Fibroblast of skin of abdomen (primary cell): Measurements from ENCODE around the gene ST14.
"Not testable (repeated sequence)": the region's sequence is repeated elsewhere in the genome, so short reads cannot be mapped to it uniquely, and the experiment has no call there.

ENCODE experiments used
- DNase-seq: peaks from one replicate; pipeline ENCODE4 v3.0.0-alpha.2; 2013

ST14 gene

GRCh38 chr11:130237282-130238006 is 77.9 kb downstream of the ST14 start:
- no peak for DNase-seq

- no peak for DNase-seq
These were observed 82.1 kb downstream of the ST14 start for GRCh38 chr11:130241713-130242112.

- no peak for DNase-seq
These were observed 84.2 kb downstream of the ST14 start for GRCh38 chr11:130243816-130244215.

GRCh38 chr11:130244848-130245247 is 85.3 kb downstream of the ST14 start:
- no peak for DNase-seq

GRCh38 chr11:130245375-130245774 is 85.8 kb downstream of the ST14 start:
- not testable (repeated sequence) for DNase-seq

- no peak for DNase-seq
These were observed 86.7 kb downstream of the ST14 start for GRCh38 chr11:130246270-130246669.

- DNase-seq: peak; percentile 30
These were observed 87.2 kb downstream of the ST14 start for GRCh38 chr11:130246738-130247137.

- no peak for DNase-seq
These were observed 87.7 kb downstream of the ST14 start for GRCh38 chr11:130247319-130247718.

- no peak for DNase-seq
These were observed 89.8 kb downstream of the ST14 start for GRCh38 chr11:130249371-130249770.

GRCh38 chr11:130249929-130250328 is 90.3 kb downstream of the ST14 start:
- not testable (repeated sequence) for DNase-seq

- DNase-seq: not testable (repeated sequence)
These were observed 92.2 kb downstream of the ST14 start for GRCh38 chr11:130251763-130252162.
